HS-27A (cell line): ENCODE results near the gene CARNS1.
A peak's percentile ranks its signal among the peaks of the same experiment; 100 is the strongest.

Experiments used
- DNase-seq: peaks from one replicate; pipeline ENCODE4 v3.0.0-alpha.2; 2012; ENCODE audit warnings: low read depth, missing footprints

The CARNS1 gene

GRCh38 chr11:67428052-67429001 is 12.8 kb downstream of the CARNS1 start, which contains the start of gene RPS6KB2:
RPS6KB2 (plus strand) TSS chr11:67428494; CDS start chr11:67428546, 52 bp downstream.
- peak; percentile 96 for DNase-seq

- DNase-seq, result no peak
Measured at GRCh38 chr11:67429038-67429668, 13.7 kb downstream of the CARNS1 start.

DNA sequence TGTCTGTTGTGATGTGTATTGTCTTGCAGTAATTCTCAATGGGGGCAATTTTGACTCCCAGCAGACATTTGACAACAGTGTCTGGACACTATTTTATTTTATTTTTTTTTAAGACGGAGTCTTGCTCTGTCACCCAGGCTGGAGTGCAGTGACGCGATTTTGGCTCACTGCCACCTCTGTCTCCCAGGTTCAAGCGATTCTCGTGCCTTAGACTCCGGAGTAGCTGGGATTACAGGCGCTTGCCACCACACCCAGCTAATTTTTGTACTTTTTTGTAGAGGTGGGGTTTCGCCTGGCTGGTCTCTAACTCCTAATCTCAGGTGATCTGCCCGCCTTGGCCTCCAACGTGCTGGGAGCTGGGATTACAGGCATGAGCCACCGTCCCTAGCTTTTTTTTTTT is 14.2 kb downstream of the CARNS1 start:
- no peak for DNase-seq

DNA sequence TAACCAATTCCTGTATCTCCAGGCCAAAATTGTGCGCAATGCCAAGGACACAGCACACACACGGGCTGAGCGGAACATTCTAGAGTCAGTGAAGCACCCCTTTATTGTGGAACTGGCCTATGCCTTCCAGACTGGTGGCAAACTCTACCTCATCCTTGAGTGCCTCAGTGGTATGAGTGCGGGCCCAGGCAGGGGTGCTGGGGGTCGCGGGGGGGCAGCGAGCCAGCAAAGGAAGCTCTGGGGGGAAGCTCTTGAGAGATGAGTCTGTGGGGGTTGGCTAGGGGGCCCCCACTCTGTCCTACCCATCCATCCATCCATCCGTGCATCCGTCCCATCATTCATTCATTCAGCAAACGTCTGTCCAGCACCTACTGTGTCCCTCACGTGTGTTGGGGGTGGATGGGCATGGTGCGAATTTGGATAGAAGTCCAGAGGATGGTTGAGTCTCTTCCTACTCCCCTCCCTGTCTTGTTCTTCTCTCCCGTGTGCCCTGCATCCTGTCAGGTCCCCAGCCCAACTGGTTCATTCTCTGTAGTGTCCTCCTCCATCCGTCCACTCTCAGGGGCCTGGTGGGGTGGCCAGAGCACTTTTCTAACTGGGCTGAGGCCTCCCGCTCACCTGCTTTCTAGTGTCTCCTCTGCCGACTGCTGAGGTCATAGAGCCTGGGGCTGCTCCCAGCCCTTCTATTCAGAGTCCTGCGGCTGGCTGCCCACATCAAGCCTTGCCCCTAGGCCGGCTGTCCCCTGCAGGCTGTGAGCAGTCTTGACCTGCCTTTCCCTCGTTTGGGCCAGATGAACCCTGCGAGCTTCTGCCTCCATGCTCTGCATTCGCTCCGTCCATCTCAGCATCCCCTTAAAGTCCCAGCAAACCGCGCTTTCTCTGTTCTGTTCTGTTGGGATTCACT is 16.1 kb downstream of the CARNS1 start:
- DNase-seq, result no peak

DNA sequence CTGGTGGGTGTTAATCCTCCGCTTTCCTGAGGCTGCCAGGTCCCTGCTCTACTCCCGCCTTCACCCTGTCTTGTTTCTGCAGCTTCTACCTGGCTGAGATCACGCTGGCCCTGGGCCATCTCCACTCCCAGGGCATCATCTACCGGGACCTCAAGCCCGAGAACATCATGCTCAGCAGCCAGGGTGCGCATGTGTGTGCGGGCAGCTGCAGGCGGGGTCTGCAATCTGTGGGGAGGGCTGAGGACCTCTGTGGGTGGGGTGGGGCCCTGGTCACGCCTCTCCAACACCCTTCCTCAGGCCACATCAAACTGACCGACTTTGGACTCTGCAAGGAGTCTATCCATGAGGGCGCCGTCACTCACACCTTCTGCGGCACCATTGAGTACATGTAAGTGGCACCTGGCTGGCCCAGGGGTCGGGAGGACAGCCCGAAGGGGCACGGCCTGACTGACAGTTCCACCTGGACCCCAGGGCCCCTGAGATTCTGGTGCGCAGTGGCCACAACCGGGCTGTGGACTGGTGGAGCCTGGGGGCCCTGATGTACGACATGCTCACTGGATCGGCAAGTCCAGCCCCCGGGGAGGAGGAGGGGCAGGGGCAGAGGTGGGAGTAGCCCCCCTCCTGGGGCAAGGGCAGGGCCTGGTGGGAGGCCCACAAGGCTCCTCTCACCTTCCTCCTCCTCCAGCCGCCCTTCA is 17.3 kb downstream of the CARNS1 start:
- no peak for DNase-seq

DNA sequence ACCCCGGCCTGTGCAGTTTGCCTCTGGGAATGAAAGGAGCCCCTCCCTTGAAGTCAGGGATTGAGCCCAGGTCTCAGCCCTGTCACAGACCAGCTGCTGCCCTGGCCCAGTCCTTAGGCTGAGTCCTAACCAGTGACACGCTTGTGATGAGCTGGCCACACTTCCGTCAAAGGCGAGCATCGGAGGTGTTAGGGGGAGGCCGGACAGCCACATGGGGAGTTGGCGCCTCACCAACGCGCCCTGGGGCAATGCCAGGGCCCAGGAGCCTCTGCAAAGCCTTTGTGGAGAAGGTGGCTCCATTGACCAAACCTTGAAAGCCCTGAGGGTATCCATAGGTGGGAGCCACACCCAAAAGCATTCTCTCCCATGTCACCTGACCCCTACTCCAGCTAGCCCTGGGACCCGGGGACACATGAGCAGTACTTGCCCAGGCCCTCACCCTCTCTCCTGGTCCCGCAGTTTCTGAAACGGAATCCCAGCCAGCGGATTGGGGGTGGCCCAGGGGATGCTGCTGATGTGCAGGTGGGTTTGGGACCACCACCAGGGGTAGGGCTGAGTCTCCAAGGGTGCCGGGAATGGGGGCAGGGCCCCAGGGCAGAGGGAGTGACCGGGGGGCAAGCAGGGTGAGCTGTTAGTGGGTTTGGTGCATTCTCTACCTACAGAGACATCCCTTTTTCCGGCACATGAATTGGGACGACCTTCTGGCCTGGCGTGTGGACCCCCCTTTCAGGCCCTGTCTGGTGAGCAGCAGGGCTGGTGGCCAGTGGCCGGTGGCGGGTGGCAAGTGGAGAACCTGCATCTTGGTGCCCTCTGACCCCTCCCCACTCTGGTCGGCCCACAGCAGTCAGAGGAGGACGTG is 18.3 kb downstream of the CARNS1 start:
- no peak for DNase-seq

DNA sequence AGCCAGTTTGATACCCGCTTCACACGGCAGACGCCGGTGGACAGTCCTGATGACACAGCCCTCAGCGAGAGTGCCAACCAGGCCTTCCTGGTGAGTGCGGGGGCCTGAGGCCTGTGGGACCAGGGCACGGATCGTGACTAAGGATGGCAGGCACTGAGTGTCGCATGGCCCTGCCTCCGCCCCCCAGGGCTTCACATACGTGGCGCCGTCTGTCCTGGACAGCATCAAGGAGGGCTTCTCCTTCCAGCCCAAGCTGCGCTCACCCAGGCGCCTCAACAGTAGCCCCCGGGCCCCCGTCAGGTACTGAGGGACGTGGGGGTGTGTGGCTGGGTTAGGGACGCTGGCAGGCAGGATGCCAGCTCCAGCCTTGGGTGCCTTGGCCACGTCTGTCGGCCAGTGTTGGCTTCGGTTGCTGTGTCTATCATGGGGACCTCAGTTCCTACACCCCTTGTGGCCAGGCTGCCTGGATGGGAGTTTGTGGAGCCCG is 19.0 kb downstream of the CARNS1 start:
- no peak for DNase-seq

- DNase-seq, result no peak
Measured at GRCh38 chr11:67435031-67435726, 19.7 kb downstream of the CARNS1 start.

- DNase-seq, result no peak
Measured at GRCh38 chr11:67435727-67436458, 20.4 kb downstream of the CARNS1 start.

GRCh38 chr11:67436459-67437081 is 21.1 kb downstream of the CARNS1 start:
- DNase-seq, result no peak

DNA sequence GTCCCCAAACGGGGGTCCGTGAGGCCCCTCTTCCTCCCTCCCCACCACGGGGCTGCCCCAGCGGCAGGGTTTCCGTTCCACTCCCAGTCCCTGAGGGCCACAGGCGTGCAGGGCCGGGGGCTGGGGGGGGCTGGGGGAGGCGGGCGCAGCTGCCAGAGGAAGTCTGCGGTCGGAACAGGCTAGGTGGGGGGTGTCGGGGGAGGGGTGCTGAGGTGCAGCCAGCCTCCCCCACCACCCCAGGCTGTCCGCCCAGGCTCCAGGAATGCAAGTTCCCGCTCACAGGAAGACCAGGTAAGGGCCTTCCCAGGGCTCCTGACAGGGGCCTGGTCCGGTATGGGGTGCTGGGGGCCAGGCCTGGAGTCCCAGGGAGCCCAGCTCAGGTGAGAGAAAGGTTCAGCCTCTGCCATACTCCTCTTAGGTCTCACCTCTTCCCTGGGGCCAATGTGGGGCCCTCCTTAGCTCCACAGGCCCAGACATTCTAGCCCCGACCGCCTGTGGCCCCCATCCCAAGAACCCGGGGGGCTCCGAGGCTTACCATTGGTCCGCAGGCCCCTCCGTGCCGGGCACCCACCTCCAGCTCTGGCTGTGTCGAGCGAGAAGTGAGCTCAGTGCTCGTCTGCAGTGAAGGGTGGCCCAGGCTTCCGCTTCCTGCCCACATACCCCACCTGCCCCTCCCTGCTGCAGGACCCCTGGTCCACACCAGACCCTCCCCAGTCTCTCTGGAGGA is 21.8 kb downstream of the CARNS1 start, which contains the start of gene PTPRCAP:
Gene PTPRCAP, minus strand, starts transcription at position 601 of the 727 bp plus-strand sequence. Its CDS starts 63 bp downstream, at position 538.
- DNase-seq, result no peak

DNA sequence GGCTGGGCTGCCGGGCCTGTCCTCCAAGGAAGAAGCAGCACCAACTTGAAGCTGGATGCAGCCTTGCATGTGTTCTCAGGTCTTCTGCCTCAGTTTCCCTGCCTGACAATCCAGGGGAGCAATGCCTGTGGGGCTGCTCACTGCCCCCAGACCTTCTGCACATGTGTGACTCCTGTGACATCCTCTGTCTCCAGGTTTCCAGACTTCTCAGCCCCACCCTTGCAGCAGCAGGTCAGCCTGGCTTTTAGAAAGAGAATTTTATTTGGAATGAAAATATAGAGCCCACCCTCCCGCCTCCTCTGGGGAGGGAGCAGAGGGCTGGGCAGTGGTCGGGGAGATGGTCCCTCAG is 22.3 kb downstream of the CARNS1 start:
- no peak for DNase-seq

GRCh38 chr11:67438158-67438902 is 22.9 kb downstream of the CARNS1 start:
- no peak for DNase-seq

GRCh38 chr11:67439321-67440228 is 24.1 kb downstream of the CARNS1 start:
- no peak for DNase-seq

GRCh38 chr11:67440229-67441097 is 25.0 kb downstream of the CARNS1 start:
- no peak for DNase-seq
